PC-9 (cell line): ENCODE measurements around the gene NAPG.

Source experiments
- EZH2 ChIP-seq: fragments of 200-600 bp; sonication (generic); IDR thresholded peaks from 2 replicates; pipeline ENCODE4 v1.8.0; 2017; ENCODE audit warnings: antibody characterized with exemption, low read depth
- TF ChIP-seq, protein P1 (sequence below): fragments of 200-600 bp; sonication (generic); conservative IDR thresholded peaks from 2 replicates; pipeline ENCODE4 v1.6.1; 2017; ENCODE audit warnings: mixed run types, antibody characterized with exemption, mild to moderate bottlenecking, moderate library complexity

DNA sequence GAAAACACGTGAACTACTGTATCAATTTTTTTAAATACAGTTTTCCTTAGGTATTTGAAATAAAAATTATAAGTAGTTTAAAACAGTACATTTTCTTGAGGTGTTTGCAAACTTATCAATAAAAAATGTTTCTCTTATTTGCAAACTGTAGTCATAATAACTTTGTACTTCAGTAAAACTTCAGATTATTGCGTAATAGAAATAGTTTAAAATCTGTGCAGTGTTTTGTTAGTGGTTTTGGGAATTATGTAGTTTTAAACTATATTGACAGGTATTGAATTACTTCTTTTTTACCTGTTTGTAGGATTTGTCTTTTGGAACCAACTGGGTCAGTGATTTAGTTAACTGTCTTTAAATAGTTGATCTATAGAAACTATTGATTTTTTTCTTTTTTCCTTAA is 7.3 kb downstream of the NAPG start:
- TF ChIP-seq, protein P1, sequence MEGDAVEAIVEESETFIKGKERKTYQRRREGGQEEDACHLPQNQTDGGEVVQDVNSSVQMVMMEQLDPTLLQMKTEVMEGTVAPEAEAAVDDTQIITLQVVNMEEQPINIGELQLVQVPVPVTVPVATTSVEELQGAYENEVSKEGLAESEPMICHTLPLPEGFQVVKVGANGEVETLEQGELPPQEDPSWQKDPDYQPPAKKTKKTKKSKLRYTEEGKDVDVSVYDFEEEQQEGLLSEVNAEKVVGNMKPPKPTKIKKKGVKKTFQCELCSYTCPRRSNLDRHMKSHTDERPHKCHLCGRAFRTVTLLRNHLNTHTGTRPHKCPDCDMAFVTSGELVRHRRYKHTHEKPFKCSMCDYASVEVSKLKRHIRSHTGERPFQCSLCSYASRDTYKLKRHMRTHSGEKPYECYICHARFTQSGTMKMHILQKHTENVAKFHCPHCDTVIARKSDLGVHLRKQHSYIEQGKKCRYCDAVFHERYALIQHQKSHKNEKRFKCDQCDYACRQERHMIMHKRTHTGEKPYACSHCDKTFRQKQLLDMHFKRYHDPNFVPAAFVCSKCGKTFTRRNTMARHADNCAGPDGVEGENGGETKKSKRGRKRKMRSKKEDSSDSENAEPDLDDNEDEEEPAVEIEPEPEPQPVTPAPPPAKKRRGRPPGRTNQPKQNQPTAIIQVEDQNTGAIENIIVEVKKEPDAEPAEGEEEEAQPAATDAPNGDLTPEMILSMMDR: no peak
- no peak for TF ChIP-seq EZH2
